SK-N-SH (cell line): ENCODE data around the gene GRB10.

Source experiments
- EP300 ChIP-seq, 2 experiments: IDR thresholded peaks; 2 replicates each; pipeline versions ENCODE4 v1.4.0 to v1.6.1; 2012; ENCODE audit warnings: borderline replicate concordance in 1 of 2, low read depth in 1 of 2, low read length in 1 of 2
- GABPA ChIP-seq: IDR thresholded peaks from 2 replicates; pipeline ENCODE4 v1.4.0; 2012; ENCODE audit warnings: low read depth, mild to moderate bottlenecking
- POLR2AphosphoS5 ChIP-seq: IDR thresholded peaks from 2 replicates; pipeline ENCODE4 v1.6.1; 2012; ENCODE audit warnings: low read depth, low read length
- TF ChIP-seq, protein P1 (sequence below): fragments of 200-600 bp; sonication (generic); IDR thresholded peaks from 2 replicates; pipeline ENCODE4 v1.6.1; 2017; ENCODE audit warnings: antibody characterized with exemption, mild to moderate bottlenecking, moderate library complexity
- TF ChIP-seq, protein P2 (sequence below): IDR thresholded peaks from 2 replicates; pipeline ENCODE4 v1.4.0; 2012; ENCODE audit warnings: low read depth
- TF ChIP-seq, protein P3 (sequence below): IDR thresholded peaks from 2 replicates; pipeline ENCODE4 v1.4.0; 2012; ENCODE audit warnings: low read depth, borderline replicate concordance
- TF ChIP-seq, protein P4 (sequence below): fragments of 150-350 bp; IDR thresholded peaks from 2 replicates; pipeline ENCODE4 v1.6.1; 2017; ENCODE audit warnings: antibody characterized with exemption, low read length, low read depth, borderline replicate concordance
- TF ChIP-seq, protein P5 (sequence below): fragments of 150-350 bp; IDR thresholded peaks from 2 replicates; pipeline ENCODE4 v1.6.1; 2016; ENCODE audit warnings: mild to moderate bottlenecking, low read depth, low read length
- TF ChIP-seq, protein P6 (sequence below): IDR thresholded peaks from 2 replicates; pipeline ENCODE4 v1.4.0; 2012; ENCODE audit warnings: low read depth, borderline replicate concordance

DNA sequence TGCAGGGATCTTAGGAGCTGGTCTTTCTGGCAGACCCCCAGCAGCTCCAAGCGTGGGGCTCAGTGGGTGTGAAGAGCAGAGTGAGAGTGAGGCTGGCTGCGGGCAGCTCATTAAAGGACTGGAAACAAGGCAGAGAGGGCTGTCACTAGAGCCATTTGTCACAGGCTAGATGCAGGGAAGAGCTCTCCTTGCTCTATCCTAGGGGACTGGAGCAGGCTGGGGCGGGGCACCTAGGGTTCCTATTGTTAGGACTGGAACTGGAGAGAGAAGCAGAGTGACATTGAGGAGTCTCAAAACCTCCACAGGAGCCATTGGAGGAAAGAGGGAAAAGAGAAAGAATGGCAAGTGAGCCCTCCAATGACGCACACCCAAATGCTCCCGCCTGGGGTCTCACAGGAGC is 216.7 kb downstream of the GRB10 start:
- no peak for TF ChIP-seq GABPA
- TF ChIP-seq, protein P1, sequence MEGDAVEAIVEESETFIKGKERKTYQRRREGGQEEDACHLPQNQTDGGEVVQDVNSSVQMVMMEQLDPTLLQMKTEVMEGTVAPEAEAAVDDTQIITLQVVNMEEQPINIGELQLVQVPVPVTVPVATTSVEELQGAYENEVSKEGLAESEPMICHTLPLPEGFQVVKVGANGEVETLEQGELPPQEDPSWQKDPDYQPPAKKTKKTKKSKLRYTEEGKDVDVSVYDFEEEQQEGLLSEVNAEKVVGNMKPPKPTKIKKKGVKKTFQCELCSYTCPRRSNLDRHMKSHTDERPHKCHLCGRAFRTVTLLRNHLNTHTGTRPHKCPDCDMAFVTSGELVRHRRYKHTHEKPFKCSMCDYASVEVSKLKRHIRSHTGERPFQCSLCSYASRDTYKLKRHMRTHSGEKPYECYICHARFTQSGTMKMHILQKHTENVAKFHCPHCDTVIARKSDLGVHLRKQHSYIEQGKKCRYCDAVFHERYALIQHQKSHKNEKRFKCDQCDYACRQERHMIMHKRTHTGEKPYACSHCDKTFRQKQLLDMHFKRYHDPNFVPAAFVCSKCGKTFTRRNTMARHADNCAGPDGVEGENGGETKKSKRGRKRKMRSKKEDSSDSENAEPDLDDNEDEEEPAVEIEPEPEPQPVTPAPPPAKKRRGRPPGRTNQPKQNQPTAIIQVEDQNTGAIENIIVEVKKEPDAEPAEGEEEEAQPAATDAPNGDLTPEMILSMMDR = no peak
- no peak for TF ChIP-seq EP300 (IDR thresholded peaks at IDR 0.05; ENCODE audit: borderline replicate concordance in 1 of 2, low read depth in 1 of 2, low read length in 1 of 2)
- TF ChIP-seq, protein P2, sequence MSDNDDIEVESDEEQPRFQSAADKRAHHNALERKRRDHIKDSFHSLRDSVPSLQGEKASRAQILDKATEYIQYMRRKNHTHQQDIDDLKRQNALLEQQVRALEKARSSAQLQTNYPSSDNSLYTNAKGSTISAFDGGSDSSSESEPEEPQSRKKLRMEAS = no peak
- TF ChIP-seq, protein P3, sequence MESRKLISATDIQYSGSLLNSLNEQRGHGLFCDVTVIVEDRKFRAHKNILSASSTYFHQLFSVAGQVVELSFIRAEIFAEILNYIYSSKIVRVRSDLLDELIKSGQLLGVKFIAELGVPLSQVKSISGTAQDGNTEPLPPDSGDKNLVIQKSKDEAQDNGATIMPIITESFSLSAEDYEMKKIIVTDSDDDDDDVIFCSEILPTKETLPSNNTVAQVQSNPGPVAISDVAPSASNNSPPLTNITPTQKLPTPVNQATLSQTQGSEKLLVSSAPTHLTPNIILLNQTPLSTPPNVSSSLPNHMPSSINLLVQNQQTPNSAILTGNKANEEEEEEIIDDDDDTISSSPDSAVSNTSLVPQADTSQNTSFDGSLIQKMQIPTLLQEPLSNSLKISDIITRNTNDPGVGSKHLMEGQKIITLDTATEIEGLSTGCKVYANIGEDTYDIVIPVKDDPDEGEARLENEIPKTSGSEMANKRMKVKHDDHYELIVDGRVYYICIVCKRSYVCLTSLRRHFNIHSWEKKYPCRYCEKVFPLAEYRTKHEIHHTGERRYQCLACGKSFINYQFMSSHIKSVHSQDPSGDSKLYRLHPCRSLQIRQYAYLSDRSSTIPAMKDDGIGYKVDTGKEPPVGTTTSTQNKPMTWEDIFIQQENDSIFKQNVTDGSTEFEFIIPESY = no peak
- TF ChIP-seq, protein P4, sequence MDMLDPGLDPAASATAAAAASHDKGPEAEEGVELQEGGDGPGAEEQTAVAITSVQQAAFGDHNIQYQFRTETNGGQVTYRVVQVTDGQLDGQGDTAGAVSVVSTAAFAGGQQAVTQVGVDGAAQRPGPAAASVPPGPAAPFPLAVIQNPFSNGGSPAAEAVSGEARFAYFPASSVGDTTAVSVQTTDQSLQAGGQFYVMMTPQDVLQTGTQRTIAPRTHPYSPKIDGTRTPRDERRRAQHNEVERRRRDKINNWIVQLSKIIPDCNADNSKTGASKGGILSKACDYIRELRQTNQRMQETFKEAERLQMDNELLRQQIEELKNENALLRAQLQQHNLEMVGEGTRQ = no peak
- TF ChIP-seq, protein P5, sequence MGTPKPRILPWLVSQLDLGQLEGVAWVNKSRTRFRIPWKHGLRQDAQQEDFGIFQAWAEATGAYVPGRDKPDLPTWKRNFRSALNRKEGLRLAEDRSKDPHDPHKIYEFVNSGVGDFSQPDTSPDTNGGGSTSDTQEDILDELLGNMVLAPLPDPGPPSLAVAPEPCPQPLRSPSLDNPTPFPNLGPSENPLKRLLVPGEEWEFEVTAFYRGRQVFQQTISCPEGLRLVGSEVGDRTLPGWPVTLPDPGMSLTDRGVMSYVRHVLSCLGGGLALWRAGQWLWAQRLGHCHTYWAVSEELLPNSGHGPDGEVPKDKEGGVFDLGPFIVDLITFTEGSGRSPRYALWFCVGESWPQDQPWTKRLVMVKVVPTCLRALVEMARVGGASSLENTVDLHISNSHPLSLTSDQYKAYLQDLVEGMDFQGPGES = no peak
- no peak for TF ChIP-seq POLR2AphosphoS5
- TF ChIP-seq, protein P6, sequence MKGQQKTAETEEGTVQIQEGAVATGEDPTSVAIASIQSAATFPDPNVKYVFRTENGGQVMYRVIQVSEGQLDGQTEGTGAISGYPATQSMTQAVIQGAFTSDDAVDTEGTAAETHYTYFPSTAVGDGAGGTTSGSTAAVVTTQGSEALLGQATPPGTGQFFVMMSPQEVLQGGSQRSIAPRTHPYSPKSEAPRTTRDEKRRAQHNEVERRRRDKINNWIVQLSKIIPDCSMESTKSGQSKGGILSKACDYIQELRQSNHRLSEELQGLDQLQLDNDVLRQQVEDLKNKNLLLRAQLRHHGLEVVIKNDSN = no peak
